A204.1 (cell line): ENCODE results near the gene KAZN.

ENCODE experiments used
- FAIRE-seq: peaks from 2 replicates; lab custom pipeline; 2012; peaks lifted over from hg19 to GRCh38; lab: Jason Lieb, UNC

KAZN gene

GRCh38 chr1:14590411-14591180 is 7.9 kb upstream of the KAZN start:
- FAIRE-seq: no peak

- no peak for FAIRE-seq
Observed at GRCh38 chr1:14591600-14591999, 6.9 kb upstream of the KAZN start.

DNA sequence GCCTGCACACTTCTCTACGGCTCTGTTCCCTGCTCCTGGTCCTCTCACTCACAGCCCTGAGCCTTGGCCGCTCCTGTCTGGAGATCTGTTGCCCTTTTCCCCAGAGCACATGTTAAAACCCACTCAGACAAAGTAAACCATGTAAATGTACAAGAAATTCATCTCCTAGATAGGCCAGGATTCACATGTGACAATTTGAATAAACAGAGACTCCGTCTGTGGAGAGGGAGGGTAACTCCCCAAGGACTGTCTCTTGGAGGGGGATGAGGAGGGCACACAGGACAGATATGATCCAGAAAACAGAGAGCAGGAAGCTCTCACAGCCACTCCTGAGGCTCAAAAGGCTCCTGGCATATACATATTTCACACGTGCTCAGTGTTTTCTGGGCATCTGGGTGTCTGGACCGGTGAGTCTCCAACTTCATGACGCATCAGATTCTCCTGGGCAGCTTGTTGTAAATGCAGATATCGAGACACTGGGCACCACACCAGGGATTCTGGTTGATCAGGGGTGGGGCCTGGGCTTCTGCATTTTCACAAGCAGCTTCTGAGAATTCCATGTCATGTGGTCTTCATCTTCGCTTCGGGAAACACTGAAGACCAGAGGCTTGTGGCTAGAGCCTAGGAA is 6.4 kb upstream of the KAZN start:
- no peak for FAIRE-seq

GRCh38 chr1:14593302-14593701 is 5.2 kb upstream of the KAZN start:
- FAIRE-seq: no peak

DNA sequence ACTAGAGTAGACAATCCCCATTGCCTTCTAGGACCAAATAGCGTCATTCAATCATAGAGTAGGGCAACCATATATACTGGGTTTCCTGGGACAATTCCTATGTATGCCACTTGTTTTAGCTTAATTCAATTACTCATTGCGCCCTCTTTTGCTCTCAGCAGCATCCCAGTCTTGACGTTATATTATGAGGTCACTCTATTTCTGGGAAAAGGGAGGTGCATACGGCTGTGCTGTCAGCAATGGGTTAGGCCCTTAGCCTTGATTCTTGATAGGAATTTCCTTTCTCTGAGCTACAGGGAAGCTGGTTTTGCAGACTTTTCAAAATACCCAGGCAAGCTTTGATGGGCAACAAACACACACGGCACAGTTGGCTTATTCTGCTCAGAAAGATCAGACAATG is 4.4 kb upstream of the KAZN start:
- no peak for FAIRE-seq

- no peak for FAIRE-seq
Observed at GRCh38 chr1:14596591-14596990, 1.9 kb upstream of the KAZN start.

GRCh38 chr1:14597343-14598006 is 1.0 kb upstream of the KAZN start:
- FAIRE-seq: no peak

DNA sequence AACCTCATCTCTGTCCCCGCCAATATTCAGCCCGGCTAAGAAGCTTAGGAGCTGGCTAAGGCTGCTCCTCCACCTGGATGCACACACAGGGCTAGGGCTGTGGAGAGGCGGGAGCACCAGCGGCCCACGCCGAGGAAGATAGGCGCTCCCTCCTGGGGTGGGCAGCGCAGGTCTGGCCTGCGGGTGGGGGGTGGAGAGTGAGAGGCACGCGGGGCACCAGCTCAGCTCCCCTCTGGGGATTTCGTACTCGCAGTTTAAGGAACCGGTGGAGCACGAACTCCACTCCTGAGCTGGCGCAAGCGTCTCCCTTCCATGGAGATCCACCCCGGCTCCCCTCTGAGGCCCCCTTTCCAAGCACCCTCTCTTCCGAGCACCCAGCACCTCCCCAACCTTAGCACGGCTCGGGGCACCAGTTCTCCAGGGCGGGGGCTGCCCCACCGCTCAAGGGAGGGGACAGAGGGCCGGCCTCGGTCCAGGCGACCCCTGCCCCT is 433 bp upstream of the KAZN start:
- FAIRE-seq: no peak

GRCh38 chr1:14599183-14599791 is 802 bp downstream of the KAZN start:
- no peak for FAIRE-seq

- FAIRE-seq: no peak
Observed at GRCh38 chr1:14599800-14600199, 1.3 kb downstream of the KAZN start.

DNA sequence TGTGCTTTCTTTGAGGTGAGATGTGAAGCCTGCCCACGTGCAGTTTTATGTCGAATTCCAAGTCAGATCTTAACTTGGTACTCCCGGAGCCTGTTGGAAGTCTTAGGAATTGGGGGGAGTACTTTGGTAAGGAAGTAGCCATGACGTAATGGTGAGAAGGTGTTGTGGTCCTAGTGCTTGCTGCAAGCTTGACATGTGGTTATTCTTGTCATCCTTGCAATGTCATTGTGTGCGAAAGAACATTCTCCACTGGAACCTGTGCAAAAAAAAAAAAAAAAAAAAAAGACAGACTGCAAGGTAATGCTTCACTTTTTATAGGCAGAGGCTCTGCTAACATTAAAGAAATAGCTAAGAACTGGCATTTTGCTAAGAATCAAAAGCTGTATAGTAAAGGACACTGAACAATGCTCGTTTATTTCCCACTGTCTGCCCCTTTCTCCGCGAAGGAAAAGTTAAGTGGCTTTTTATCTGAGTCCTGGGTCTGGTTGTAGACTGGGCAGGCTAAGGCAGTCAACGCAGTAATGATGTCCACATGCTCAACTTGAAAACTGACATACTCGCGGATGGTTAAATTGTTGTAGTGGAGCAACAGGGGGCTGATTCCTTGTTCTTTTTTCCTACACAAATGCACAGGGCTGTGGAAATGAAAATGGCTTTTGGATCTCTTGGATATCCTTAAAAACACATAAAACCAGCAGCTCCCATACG is 2.1 kb downstream of the KAZN start:
- FAIRE-seq: no peak

DNA sequence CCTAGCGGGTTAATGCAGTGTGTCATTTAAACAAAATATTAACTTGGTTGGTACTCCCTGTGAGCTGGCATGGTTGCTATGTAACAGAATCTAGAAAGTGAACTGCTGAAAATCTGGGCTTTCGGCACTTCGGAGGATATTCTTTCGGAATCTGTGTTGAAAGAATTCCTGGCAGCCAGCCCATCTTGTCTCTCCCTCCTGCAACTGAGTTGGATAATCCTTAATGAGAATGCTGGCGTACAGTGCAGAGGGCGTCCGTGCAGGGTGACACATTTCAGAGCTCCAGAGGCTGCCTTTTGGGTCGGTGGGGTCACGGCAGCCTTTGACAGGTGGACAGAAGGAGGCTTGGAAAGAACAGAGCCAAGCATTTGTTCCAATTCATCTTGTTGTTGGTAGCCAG is 3.7 kb downstream of the KAZN start:
- FAIRE-seq: no peak

GRCh38 chr1:14603645-14604044 is 5.2 kb downstream of the KAZN start:
- no peak for FAIRE-seq

DNA sequence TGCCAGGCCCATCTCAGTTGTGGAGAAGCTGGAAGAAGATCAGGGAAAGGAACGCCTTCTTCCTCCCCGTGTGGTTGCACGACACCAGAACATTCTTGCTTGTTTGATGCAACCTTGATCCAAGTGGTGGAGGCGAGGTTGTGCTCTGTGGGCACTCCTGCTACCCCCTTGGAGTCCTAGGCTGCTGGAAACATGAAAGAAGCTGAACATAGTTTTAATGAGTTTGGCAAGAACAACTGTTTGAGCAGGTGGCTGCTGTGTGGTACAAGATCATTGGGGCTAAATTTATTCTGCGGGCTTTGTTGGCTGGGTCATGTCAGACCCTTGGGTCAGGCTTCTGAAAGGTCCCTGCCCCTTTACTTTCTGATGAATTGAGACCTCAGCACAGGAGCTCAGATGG is 5.9 kb downstream of the KAZN start:
- FAIRE-seq: no peak

DNA sequence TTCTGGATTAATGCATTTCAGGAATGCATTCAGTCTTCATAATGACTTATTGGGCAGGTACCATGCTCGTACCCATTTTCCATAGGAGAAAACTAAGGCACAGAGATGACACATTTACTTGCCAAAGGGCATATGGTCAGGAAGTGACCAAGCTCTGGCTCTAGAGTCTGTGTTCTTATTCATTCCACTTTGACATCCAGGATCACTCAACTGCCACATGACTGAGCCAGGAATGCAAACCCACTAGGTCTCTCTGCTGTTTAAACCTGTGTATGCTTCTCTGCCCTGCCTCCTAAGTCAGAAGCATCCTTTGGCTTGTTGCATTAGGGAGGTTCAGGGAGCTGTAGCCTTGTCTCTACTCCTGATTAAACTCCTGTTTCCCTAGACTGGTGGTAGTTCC is 7.5 kb downstream of the KAZN start:
- FAIRE-seq: no peak

GRCh38 chr1:14606632-14607031 is 8.1 kb downstream of the KAZN start:
- FAIRE-seq: no peak

- no peak for FAIRE-seq
Observed at GRCh38 chr1:14607295-14607694, 8.8 kb downstream of the KAZN start.

- no peak for FAIRE-seq
Observed at GRCh38 chr1:14608308-14608707, 9.8 kb downstream of the KAZN start.

GRCh38 chr1:14610761-14611160 is 12.3 kb downstream of the KAZN start:
- no peak for FAIRE-seq

DNA sequence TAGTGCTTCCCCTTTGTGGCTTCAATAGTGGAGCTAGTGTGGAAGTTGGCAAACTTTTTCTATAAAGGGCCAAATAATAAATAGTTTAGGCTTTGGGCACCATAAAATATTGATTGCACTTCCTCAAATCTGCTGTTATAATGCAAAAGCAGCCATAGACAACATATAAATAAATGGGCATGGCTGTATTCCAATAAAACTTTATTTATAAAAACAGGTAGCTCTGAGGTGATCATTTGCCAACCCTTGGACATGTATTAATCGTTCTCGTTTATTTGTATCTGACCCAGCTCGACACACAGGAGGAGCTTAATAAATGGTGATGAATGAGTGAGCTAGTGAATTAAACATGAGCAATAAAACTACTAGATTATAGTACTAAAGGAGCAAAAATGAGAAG is 13.3 kb downstream of the KAZN start:
- no peak for FAIRE-seq

GRCh38 chr1:14612256-14612655 is 13.8 kb downstream of the KAZN start:
- no peak for FAIRE-seq

DNA sequence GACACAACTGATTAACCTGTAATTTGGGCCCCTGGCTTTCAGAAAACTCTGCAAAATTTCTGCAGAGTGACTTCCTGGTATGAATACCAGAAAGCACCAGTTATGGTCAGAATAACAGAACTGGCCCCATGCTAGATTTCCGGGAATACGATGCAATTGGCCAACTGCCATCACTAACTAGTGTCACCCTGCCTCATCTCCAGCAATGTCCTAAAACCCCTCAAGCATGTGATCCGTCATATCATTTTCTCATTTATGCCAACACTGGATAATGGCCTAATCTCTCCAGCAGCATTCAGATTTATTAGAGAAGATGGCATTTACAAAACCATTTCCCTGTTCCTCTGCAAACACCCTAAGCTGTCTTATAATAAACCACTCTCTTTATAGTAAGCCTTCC is 15.4 kb downstream of the KAZN start:
- FAIRE-seq: no peak
